ENCODE data around the gene ZNF664. TPM values are rescaled to one million over a fixed set of nuclear protein-coding genes. Genes with fewer than 3 reads are reported as not detected.

The ZNF664 gene
- total and polyA plus RNA-seq, 4 donors: 78.0 to 119 (median 88.9) TPM

DNA sequence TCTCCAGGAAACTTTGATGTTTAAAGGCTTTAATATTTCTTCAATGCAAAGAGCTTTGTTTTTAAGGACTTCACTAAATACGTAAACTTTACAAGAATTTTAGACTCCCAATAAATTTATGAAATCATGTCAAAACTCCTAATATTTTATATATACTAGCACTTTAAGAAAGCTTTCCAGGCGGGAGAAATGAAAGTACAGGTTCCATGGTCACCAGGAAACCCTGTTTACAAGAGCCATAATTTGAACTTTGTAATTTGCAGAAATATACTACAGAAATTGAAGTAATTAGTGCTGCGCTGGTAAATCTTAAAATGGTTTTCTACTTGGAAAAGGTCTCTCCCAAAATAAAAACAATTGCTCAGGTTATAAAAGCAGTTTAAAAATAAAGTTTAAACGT is 9.2 kb upstream of the ZNF664 start:
- no peaks in the 10 kb centered on the region for H3K36me3 ChIP-seq (ENCODE audit: control insufficient read depth, insufficient read depth, low read length)
- H3K4me1 ChIP-seq (ENCODE audit: control insufficient read depth, insufficient read depth, low read length): peaks cover 3% of the 10 kb centered on the region
- WGBS (ENCODE audit: insufficient coverage): no CpG with 5 or more reads among the region's 4 CpGs
- no peaks in the 10 kb centered on the region for H3K9me3 ChIP-seq (ENCODE audit: control insufficient read depth, insufficient read depth, low read length)
- no peak overlapping the region for H3K4me3 ChIP-seq (ENCODE audit: low read depth, low read length)
- DNase-seq (ENCODE audit: low read depth in 4 of 6, low spot score in 6 of 6): no peak
- H3K27ac ChIP-seq (ENCODE audit: low read depth, low read length): no peak overlapping the region
- no peaks in the 10 kb centered on the region for H3K27me3 ChIP-seq (ENCODE audit: control insufficient read depth, insufficient read depth, low read length)

DNA sequence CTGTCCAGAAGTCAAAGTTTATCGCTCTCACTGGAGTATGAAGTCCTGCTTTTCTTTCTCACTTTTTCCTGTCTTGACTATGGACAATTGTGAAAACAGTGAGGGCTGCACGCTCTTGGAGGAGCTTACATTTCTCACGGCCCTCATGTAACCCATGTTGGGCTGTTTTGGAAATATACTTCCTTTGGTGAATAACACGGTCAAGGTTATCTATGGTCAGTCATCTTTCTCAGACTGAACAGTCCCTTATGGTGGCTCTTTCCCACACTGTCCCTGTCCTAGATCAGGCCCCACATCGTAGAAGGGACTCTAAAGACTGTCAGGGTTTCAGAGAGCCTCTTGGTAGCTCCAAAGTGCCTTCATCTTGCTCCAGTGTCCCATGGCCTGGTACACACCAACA is 7.6 kb upstream of the ZNF664 start:
- no peaks in the 10 kb centered on the region for H3K36me3 ChIP-seq (ENCODE audit: control insufficient read depth, insufficient read depth, low read length)
- H3K27ac ChIP-seq (ENCODE audit: low read depth, low read length): no peak overlapping the region
- WGBS (ENCODE audit: insufficient coverage): 92% methylated on average over 2 of the region's 5 CpGs
- H3K27me3 ChIP-seq (ENCODE audit: control insufficient read depth, insufficient read depth, low read length): no peaks in the 10 kb centered on the region
- peaks cover 3% of the 10 kb centered on the region for H3K4me1 ChIP-seq (ENCODE audit: control insufficient read depth, insufficient read depth, low read length)
- H3K9me3 ChIP-seq (ENCODE audit: control insufficient read depth, insufficient read depth, low read length): no peaks in the 10 kb centered on the region
- DNase-seq (ENCODE audit: low read depth in 4 of 6, low spot score in 6 of 6): no peak
- no peak overlapping the region for H3K4me3 ChIP-seq (ENCODE audit: low read depth, low read length)

DNA sequence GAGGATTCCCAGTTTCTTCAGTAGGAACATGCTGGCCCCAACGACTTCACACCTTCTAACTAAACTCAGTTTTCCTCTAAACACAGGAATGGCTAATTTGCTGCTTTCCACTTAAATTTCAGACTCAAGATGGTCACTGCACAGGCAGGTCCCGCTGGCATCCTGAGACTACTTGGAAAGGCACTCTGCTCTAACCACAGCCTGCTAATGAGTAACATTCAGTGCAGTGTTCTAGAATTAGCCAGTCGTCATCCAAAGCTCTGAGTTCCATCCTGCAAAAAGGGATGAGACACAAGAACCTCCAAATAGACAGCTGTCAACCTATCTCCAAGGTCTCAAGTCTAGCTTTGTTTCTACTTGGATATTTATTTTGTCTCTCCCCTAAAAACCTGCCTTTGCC is 6.4 kb upstream of the ZNF664 start:
- no peak overlapping the region for H3K4me3 ChIP-seq (ENCODE audit: low read depth, low read length)
- H3K4me1 ChIP-seq (ENCODE audit: control insufficient read depth, insufficient read depth, low read length): peaks cover 3% of the 10 kb centered on the region
- WGBS (ENCODE audit: insufficient coverage): 79% methylated on average over 3 of the region's 3 CpGs
- H3K36me3 ChIP-seq (ENCODE audit: control insufficient read depth, insufficient read depth, low read length): no peaks in the 10 kb centered on the region
- no peak overlapping the region for H3K27ac ChIP-seq (ENCODE audit: low read depth, low read length)
- no peak for DNase-seq (ENCODE audit: low read depth in 4 of 6, low spot score in 6 of 6)
- H3K9me3 ChIP-seq (ENCODE audit: control insufficient read depth, insufficient read depth, low read length): no peaks in the 10 kb centered on the region
- H3K27me3 ChIP-seq (ENCODE audit: control insufficient read depth, insufficient read depth, low read length): no peaks in the 10 kb centered on the region

DNA sequence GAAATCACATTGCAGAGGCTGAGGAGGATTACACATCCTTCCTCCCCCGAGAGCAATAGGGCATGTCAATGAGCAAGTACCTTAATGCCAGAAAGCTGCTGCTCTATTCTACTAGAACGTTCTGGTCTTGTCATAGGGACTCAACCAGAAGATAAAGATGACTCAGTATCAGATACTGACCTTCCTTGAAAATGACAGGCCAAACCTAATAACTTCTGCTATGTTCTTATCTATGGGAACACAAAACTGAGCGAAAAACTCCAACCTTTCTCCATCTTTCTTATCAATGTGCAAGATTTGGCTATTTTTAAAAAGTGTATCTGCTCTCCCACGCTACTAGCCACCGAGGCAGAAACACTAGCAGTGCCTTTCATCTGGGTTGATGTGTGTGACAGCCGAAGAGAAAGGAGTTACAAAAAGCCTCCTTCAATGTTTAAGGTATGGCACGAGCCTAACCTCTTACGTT is 5.9 kb upstream of the ZNF664 start:
- Histone ChIP-seq H3K27ac (ENCODE audit: low read depth, low read length) (no peak overlapping the region), H3K27me3 (ENCODE audit: control insufficient read depth, insufficient read depth, low read length) (no peaks in the 10 kb centered on the region), H3K9me3 (ENCODE audit: control insufficient read depth, insufficient read depth, low read length) (no peaks in the 10 kb centered on the region), H3K4me1 (ENCODE audit: control insufficient read depth, insufficient read depth, low read length) (peaks cover 3% of the 10 kb centered on the region), H3K36me3 (ENCODE audit: control insufficient read depth, insufficient read depth, low read length) (no peaks in the 10 kb centered on the region), H3K4me3 (ENCODE audit: low read depth, low read length) (no peak overlapping the region)
- DNase-seq (ENCODE audit: low read depth in 4 of 6, low spot score in 6 of 6): no peak
- 100% methylated on average over 1 of the region's 8 CpGs for whole genome bisulfite sequencing (ENCODE audit: insufficient coverage)

DNA sequence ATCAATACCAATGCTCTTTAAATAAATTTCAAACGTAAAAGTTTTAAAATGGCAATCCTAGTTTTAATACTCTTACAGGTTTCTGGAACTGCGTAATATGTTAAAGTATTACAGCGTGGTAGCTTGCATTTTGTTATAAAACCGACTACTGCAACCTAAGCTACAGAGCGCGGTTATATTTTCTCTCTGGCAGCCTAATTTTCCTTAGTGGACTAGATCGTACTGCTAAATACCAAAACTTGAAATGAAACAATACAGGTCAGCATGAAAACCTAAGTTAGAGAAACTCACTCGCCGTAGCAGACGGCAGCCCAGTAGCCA is 1.6 kb upstream of the ZNF664 start:
- Histone ChIP-seq H3K36me3 (ENCODE audit: control insufficient read depth, insufficient read depth, low read length) (peaks cover 4% of the 10 kb centered on the region), H3K27me3 (ENCODE audit: control insufficient read depth, insufficient read depth, low read length) (no peaks in the 10 kb centered on the region), H3K9me3 (ENCODE audit: control insufficient read depth, insufficient read depth, low read length) (no peaks in the 10 kb centered on the region), H3K4me1 (ENCODE audit: control insufficient read depth, insufficient read depth, low read length) (no peaks in the 10 kb centered on the region), H3K4me3 (ENCODE audit: low read depth, low read length) (peak overlapping the region; percentile 64), H3K27ac (ENCODE audit: low read depth, low read length) (peak overlapping the region; percentile 83)
- no peak for DNase-seq (ENCODE audit: low read depth in 4 of 6, low spot score in 6 of 6)
- 12% methylated on average over 7 of the region's 10 CpGs for WGBS (ENCODE audit: insufficient coverage)

DNA sequence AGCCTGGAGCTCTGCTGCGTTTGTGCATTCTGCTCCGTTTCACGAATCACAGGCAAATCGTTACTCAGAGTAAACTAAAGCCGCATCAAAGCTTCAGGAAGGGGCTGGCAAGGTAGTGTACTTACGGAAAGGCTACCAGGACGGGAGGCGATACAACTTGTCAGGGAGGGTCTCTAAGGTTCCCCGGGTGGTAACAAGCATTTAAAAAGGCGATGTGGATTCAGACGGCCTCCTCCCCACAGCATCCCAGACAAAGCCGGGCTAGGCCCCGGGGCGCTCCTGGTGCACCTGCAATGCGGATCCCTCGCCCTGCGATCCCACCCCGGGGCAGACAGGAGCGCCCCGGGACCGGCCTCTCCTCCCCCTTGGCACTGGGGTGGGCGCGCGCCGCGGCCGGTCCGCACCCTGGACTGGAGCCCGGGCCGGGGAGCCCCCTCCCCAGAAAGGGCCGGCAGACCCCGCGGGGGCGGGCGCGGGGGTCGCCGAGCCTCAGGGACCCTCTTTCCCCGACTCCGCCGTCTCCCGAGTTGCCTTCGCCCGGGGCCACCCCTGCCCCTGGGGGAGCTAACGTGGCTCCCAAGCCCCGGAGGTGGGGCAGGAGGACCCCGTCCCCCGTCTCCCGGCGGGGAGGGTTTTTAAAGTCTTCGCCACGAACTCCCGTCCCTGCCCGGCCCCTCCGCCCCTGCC is 1.1 kb upstream of the ZNF664 start:
- 0% methylated on average over 54 of the region's 55 CpGs for WGBS (ENCODE audit: insufficient coverage)
- Histone ChIP-seq H3K4me1 (ENCODE audit: control insufficient read depth, insufficient read depth, low read length) (no peaks in the 10 kb centered on the region), H3K27me3 (ENCODE audit: control insufficient read depth, insufficient read depth, low read length) (no peaks in the 10 kb centered on the region), H3K27ac (ENCODE audit: low read depth, low read length) (peak overlapping the region; percentile 83), H3K4me3 (ENCODE audit: low read depth, low read length) (peak overlapping the region; percentile 64), H3K9me3 (ENCODE audit: control insufficient read depth, insufficient read depth, low read length) (no peaks in the 10 kb centered on the region), H3K36me3 (ENCODE audit: control insufficient read depth, insufficient read depth, low read length) (peaks cover 9% of the 10 kb centered on the region)
- DNase-seq (ENCODE audit: low read depth in 4 of 6, low spot score in 6 of 6): peak in 2 of 6 donors; percentile 73 to 81

DNA sequence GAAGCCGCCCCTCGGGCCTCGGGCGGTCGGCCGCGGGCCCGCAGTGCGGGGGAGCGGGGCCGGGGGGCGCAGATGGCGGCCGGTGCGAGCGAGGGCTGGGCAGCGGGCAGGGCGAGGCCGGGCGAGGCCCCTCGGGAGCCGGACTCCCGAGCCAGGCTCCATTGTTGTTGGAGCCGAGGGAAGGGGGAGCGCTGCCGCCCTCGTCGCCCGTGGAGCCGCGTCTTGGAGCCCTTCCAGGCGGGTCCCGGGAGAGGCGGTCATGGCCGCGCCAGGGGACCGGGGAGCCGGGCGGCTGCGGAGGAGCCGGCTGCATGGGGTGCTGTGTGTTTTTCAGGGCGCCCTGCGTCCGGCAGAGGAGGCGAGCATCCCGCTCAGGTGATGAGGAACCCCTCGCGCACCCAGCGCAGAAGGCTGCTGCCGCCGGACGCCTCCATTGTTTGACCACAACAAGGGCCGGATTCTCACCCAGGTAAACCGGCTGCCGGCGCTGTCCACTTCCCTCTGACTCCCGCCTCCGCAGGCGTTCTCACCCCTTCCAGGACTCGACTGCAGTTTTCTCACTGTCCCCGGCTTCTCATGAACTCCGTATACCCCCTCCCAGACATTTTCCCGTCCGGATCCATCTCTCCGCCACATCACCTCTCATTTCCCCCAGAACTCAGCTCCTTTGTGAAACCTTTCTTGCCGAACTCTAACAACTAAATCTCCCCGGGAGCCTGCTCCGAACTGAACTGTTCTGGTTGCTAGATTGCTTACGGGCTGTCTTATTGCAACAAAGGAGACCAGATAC is 732 bp downstream of the ZNF664 start:
- peaks cover 9% of the 10 kb centered on the region for H3K36me3 ChIP-seq (ENCODE audit: control insufficient read depth, insufficient read depth, low read length)
- peak overlapping the region; percentile 53 for H3K4me3 ChIP-seq (ENCODE audit: low read depth, low read length)
- under 1% methylated on average over 69 of the region's 69 CpGs for WGBS (ENCODE audit: insufficient coverage)
- no peaks in the 10 kb centered on the region for H3K27me3 ChIP-seq (ENCODE audit: control insufficient read depth, insufficient read depth, low read length)
- no peaks in the 10 kb centered on the region for H3K4me1 ChIP-seq (ENCODE audit: control insufficient read depth, insufficient read depth, low read length)
- peak in 2 of 6 donors; percentile 51 to 60 for DNase-seq (ENCODE audit: low read depth in 4 of 6, low spot score in 6 of 6)
- peak overlapping the region; percentile 10 for H3K27ac ChIP-seq (ENCODE audit: low read depth, low read length)
- H3K9me3 ChIP-seq (ENCODE audit: control insufficient read depth, insufficient read depth, low read length): no peaks in the 10 kb centered on the region

DNA sequence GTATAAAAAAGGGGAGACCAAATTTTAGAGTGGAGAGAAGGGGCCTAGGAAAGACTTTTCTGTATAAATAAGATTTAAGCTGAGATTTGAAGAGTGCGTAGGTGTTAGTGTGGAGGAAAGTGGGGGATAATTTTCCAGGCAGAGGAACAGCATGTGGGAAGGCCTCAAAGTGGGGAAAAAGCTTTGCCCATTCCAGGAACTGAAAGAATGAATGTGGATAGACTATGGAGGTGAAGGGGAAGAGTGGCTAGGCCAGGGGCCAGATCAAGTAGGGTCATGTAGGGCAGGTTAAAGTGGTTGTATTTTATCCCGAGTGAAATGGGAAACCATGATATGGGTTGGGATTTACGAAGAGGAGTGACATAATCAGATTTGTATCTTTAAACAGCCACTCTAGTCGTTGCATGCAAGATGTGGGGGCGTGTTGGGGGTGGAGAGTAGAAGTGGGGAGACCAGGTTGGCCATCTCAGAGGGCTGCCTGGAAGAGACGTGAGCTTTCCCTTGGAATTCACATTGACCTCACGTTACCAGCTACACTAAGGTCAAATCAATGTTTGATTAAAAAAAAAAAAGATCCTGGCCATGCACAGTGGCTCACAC is 3.3 kb downstream of the ZNF664 start:
- H3K4me3 ChIP-seq (ENCODE audit: low read depth, low read length): no peak overlapping the region
- no peak for DNase-seq (ENCODE audit: low read depth in 4 of 6, low spot score in 6 of 6)
- peaks cover 13% of the 10 kb centered on the region for H3K36me3 ChIP-seq (ENCODE audit: control insufficient read depth, insufficient read depth, low read length)
- H3K4me1 ChIP-seq (ENCODE audit: control insufficient read depth, insufficient read depth, low read length): no peaks in the 10 kb centered on the region
- H3K27me3 ChIP-seq (ENCODE audit: control insufficient read depth, insufficient read depth, low read length): no peaks in the 10 kb centered on the region
- H3K9me3 ChIP-seq (ENCODE audit: control insufficient read depth, insufficient read depth, low read length): no peaks in the 10 kb centered on the region
- H3K27ac ChIP-seq (ENCODE audit: low read depth, low read length): no peak overlapping the region
- 99% methylated on average over 4 of the region's 7 CpGs for WGBS (ENCODE audit: insufficient coverage)

DNA sequence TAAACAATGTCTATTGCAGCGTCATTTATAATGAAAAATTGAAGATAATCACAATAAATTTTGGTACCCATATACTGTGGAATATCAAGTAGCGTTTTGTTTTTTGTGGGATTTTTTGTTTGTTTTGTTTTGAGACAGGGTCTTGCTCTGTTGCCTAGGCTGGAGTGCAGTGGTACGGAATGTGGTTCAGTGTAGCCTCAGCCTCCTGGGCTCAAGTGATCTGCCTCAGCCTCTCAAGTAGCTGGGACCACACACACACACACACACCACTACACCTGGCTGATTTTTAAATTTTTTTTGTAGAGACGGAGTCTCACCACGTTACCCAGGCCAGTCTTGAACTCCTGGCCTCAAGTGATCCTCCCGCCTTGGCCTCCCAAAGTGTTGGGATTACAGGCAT is 6.6 kb downstream of the ZNF664 start:
- H3K4me1 ChIP-seq (ENCODE audit: control insufficient read depth, insufficient read depth, low read length): no peaks in the 10 kb centered on the region
- DNase-seq (ENCODE audit: low read depth in 4 of 6, low spot score in 6 of 6): no peak
- H3K36me3 ChIP-seq (ENCODE audit: control insufficient read depth, insufficient read depth, low read length): peaks cover 13% of the 10 kb centered on the region
- H3K27me3 ChIP-seq (ENCODE audit: control insufficient read depth, insufficient read depth, low read length): no peaks in the 10 kb centered on the region
- no peak overlapping the region for H3K27ac ChIP-seq (ENCODE audit: low read depth, low read length)
- 100% methylated on average over 2 of the region's 6 CpGs for WGBS (ENCODE audit: insufficient coverage)
- no peaks in the 10 kb centered on the region for H3K9me3 ChIP-seq (ENCODE audit: control insufficient read depth, insufficient read depth, low read length)
- H3K4me3 ChIP-seq (ENCODE audit: low read depth, low read length): no peak overlapping the region

Data from spinal cord (tissue), 10 donors.